K562 (cell line): ENCODE data around the gene PVALEF. TPM values are rescaled to one million over a fixed set of nuclear protein-coding genes. Genes with fewer than 3 reads are reported as not detected.

Experiments
- ATAC-seq: fragments of 200-7000 bp; cut with Tn5 transposase; 3 replicates; pipeline ENCODE4 v1.9.1; 2020; ENCODE audit warnings: moderate library complexity
- BruUV-seq: library from RNA; stranded (reverse); fragments of 400-500 nt; replicated peaks from 2 replicates; lab custom pipeline; 2021; lab: Mats Ljungman, UMichigan
- CTCF ChIA-PET: fragments of 300-600 bp; formaldehyde crosslinking; extraction: SDS; loops from one replicate; lab custom pipeline; 2021; ENCODE audit warnings: low intra/inter-chr PET ratio; lab: Yijun Ruan, JAX
- POLR2A ChIA-PET: fragments of 300-600, 350-650 bp; sonication (Branson Sonifier 250); formaldehyde crosslinking; extraction: SDS; loops from one replicate; lab custom pipeline; 2021; ENCODE audit warnings: antibody characterized with exemption, inconsistent platforms; lab: Yijun Ruan, JAX
- DNase-seq, 4 experiments: peaks; one replicate each; pipeline versions ENCODE4 v3.0.0 to v3.0.0-alpha.2; 2011 to 2018; ENCODE audit warnings: low spot score in 3 of 4, mixed read lengths in 3 of 4; ENCODE audit errors: extremely low read depth in 1 of 4
- FAIRE-seq: peaks from 2 replicates; lab custom pipeline; 2011; peaks lifted over from hg19 to GRCh38; lab: Jason Lieb, UNC
- H2AFZ ChIP-seq: 2 replicates; pipeline ENCODE4 v1.6.0; 2011; ENCODE audit warnings: low read depth, low read length, control low read depth, inconsistent platforms
- H3K27ac ChIP-seq: fragments of 200-600 bp; 3 replicates; pipeline ENCODE4 v1.8.0; 2011; ENCODE audit warnings: low read depth, mild to moderate bottlenecking, control low read depth, inconsistent platforms, low read length, moderate library complexity, mixed read lengths; ENCODE audit errors: extremely low read depth
- H3K27me3 ChIP-seq, 2 experiments: fragments of 300-600 bp in 1 of 2; 2 replicates in 1 of 2; 3 replicates in 1 of 2; pipeline versions ENCODE4 v1.6.0 to v1.8.0; 2011; ENCODE audit warnings: inconsistent platforms in 2 of 2, low read length in 2 of 2, mild to moderate bottlenecking in 1 of 2, mixed read lengths in 1 of 2, moderate library complexity in 1 of 2; ENCODE audit not compliant: control insufficient read depth in 2 of 2, insufficient read depth in 2 of 2
- H3K36me3 ChIP-seq: fragments of 300-600 bp; 3 replicates; pipeline ENCODE4 v1.8.0; 2011; ENCODE audit warnings: mild to moderate bottlenecking, low read length, inconsistent platforms; ENCODE audit not compliant: control insufficient read depth, insufficient read depth
- H3K4me1 ChIP-seq, 2 experiments: fragments of 200-600 bp in 1 of 2; replicated peaks in 1 of 2; 2 replicates in 1 of 2; 3 replicates in 1 of 2; pipeline versions ENCODE4 v1.5.1 to v1.8.0; 2011; ENCODE audit warnings: inconsistent platforms in 2 of 2, low read length in 2 of 2, mild to moderate bottlenecking in 1 of 2, mixed read lengths in 1 of 2, moderate library complexity in 1 of 2; ENCODE audit not compliant: control insufficient read depth in 2 of 2, insufficient read depth in 2 of 2
- H3K4me2 ChIP-seq: 2 replicates; pipeline ENCODE4 v1.6.1; 2011; ENCODE audit warnings: low read length, control low read depth, inconsistent platforms, mixed read lengths; ENCODE audit not compliant: insufficient read depth
- H3K4me3 ChIP-seq: fragments of 200-600 bp; sonication (generic), shearing (Covaris generic); 2 replicates; pipeline ENCODE4 v1.5.1; 2016; ENCODE audit warnings: control low read depth, inconsistent platforms
- H3K79me2 ChIP-seq: fragments of 200-600 bp; 3 replicates; pipeline ENCODE4 v1.8.0; 2011; ENCODE audit warnings: low read length, inconsistent platforms; ENCODE audit not compliant: control insufficient read depth, insufficient read depth
- H3K9ac ChIP-seq, 2 experiments: 2 replicates each; pipeline versions ENCODE4 v1.6.0 to v1.6.1; 2011; ENCODE audit warnings: low read depth in 2 of 2, low read length in 2 of 2, control low read depth in 1 of 2, inconsistent platforms in 1 of 2, mild to moderate bottlenecking in 1 of 2, mixed read lengths in 1 of 2; ENCODE audit not compliant: insufficient read depth in 1 of 2
- H3K9me1 ChIP-seq: one replicate; pipeline ENCODE4 v1.6.0; 2011; ENCODE audit warnings: inconsistent platforms, mild to moderate bottlenecking, low read length, moderate library complexity; ENCODE audit not compliant: control insufficient read depth, insufficient read depth
- H3K9me3 ChIP-seq: replicated peaks from 2 replicates; pipeline ENCODE4 v1.5.1; 2011; ENCODE audit warnings: low read depth, low read length, inconsistent platforms; ENCODE audit not compliant: control insufficient read depth, insufficient read depth
- H4K20me1 ChIP-seq: replicated peaks from 2 replicates; pipeline ENCODE4 v1.6.1; 2011; ENCODE audit warnings: low read length, inconsistent platforms, mixed read lengths; ENCODE audit not compliant: control insufficient read depth, insufficient read depth
- DACH1 ChIP-seq: fragments of 450-650 bp; IDR thresholded peaks from 2 replicates; pipeline ENCODE4 v1.6.1; 2018; ENCODE audit not compliant: partially characterized antibody
- FOSL1 ChIP-seq: fragments of 200-800 bp; sonication (Bioruptor generic); conservative IDR thresholded peaks from 2 replicates; pipeline ENCODE4 v1.6.1; 2016; ENCODE audit warnings: missing genetic modification characterization, missing compliant biosample characterization
- HCFC1 ChIP-seq: IDR thresholded peaks from 2 replicates; pipeline ENCODE4 v1.6.1; 2012; ENCODE audit warnings: low read depth, low read length, improper control_type of control experiment
- HNRNPLL ChIP-seq: fragments of 200-400 bp; formaldehyde crosslinking; IDR thresholded peaks from 2 replicates; pipeline ENCODE4 v1.6.1; 2017; ENCODE audit warnings: low read length, low read depth, mild to moderate bottlenecking; ENCODE audit not compliant: poor library complexity, severe bottlenecking
- NR3C1 ChIP-seq: sonication (generic); formaldehyde crosslinking; IDR thresholded peaks from 2 replicates; pipeline ENCODE4 v1.8.1; 2022; ENCODE audit warnings: missing genetic modification reagents
- RFX5 ChIP-seq: IDR thresholded peaks from 2 replicates; pipeline ENCODE4 v1.6.1; 2011; ENCODE audit warnings: low read depth, mild to moderate bottlenecking, improper control_type of control experiment, low read length
- SMC3 ChIP-seq: conservative IDR thresholded peaks from 2 replicates; pipeline ENCODE4 v1.6.1; 2011; ENCODE audit warnings: low read depth, low read length, improper control_type of control experiment; ENCODE audit not compliant: insufficient read depth
- SNIP1 ChIP-seq: fragments of 450-650 bp; IDR thresholded peaks from 2 replicates; pipeline ENCODE4 v1.7.1; 2017; ENCODE audit warnings: low read depth, mild to moderate bottlenecking
- YY1 ChIP-seq, 3 experiments: IDR thresholded peaks; 2 replicates each; pipeline ENCODE4 v1.6.1; 2011; ENCODE audit warnings: low read length in 2 of 3, mild to moderate bottlenecking in 2 of 3, moderate library complexity in 2 of 3, borderline replicate concordance in 1 of 3, control low read depth in 1 of 3, low read depth in 1 of 3; ENCODE audit not compliant: insufficient read depth in 3 of 3, insufficient replicate concordance in 2 of 3, control insufficient read depth in 1 of 3, insufficient read length in 1 of 3; ENCODE audit errors: extremely low read depth in 1 of 3
- ZEB2 ChIP-seq: fragments of 450-650 bp; IDR thresholded peaks from 2 replicates; pipeline ENCODE4 v1.6.1; 2016
- ZFPM2 ChIP-seq: fragments of 250-450 bp; sonication (Bioruptor Pico); IDR thresholded peaks from 2 replicates; pipeline ENCODE4 v1.5.1; 2022; ENCODE audit warnings: mild to moderate bottlenecking
- ZNF354B ChIP-seq: fragments of 250-450 bp; sonication (Bioruptor Pico); IDR thresholded peaks from 2 replicates; pipeline ENCODE4 v1.4.0; 2020
- ZZZ3 ChIP-seq: fragments of 450-650 bp; IDR thresholded peaks from 2 replicates; pipeline ENCODE4 v1.6.1; 2016; ENCODE audit warnings: antibody characterized with exemption, mild to moderate bottlenecking, moderate library complexity
- WGBS: fragments of 100-300 bp; shearing (Covaris generic); methylation state at CpG from one replicate; pipeline ENCODE4 v1.1.6; 2016; ENCODE audit warnings: low coverage, mixed read lengths; ENCODE audit not compliant: insufficient coverage; ENCODE audit errors: missing lambda C conversion rate; 5-methylcytosine and 5-hydroxymethylcytosine counted together
- in situ Hi-C: fragments of 300-500 bp; cut with MboI; formaldehyde crosslinking; loops from 4 replicates; pipeline ENCODE4 v1.15.0; 2018; ENCODE audit warnings: inconsistent platforms, mixed read lengths
- intact Hi-C: fragments of 100-400 bp; cut with micrococcal nuclease; formaldehyde crosslinking; loops from 2 replicates; pipeline ENCODE4 v1.14.2; 2022
- polyA plus RNA-seq, 8 experiments: library from polyadenylated mRNA; depleted of rRNA in 4 of 8; stranded (reverse) in 5 of 8; unstranded in 3 of 8; fragments of >200 nt; fragmentation: Nextera tagmentation in 2 of 8; fragmentation: Illumina TruSeq in 1 of 8; extraction: Ambion mirVana in 2 of 8; extraction: Trizol in 1 of 8; gene quantifications; 2 replicates each; pipeline versions ENCODE4 v1.2.1 to v1.2.3, GENCODE V29; 2011 to 2014; ENCODE audit warnings: inconsistent platforms in 1 of 8, missing spikeins in 1 of 8
- total RNA-seq, 7 experiments: library from RNA; depleted of rRNA in 6 of 7; stranded (reverse); fragments of >200 nt in 6 of 7; fragmentation: Illumina TruSeq in 2 of 7; extraction: Trizol in 2 of 7; gene quantifications; 2 replicates each; pipeline versions ENCODE4 v1.2.1 to v1.2.3, GENCODE V29; 2011 to 2021; ENCODE audit warnings: low replicate concordance in 1 of 7
- TF ChIP-seq, protein P1 (sequence below): sonication (generic); formaldehyde crosslinking; IDR thresholded peaks from 2 replicates; pipeline ENCODE4 v1.8.0; 2022; ENCODE audit warnings: mild to moderate bottlenecking, missing genetic modification reagents
- TF ChIP-seq, protein P2 (sequence below): sonication (generic); formaldehyde crosslinking; IDR thresholded peaks from 2 replicates; pipeline ENCODE4 v1.9.0; 2022; ENCODE audit warnings: mild to moderate bottlenecking, missing genetic modification reagents
- TF ChIP-seq, protein P3 (sequence below): sonication (generic); formaldehyde crosslinking; IDR thresholded peaks from 2 replicates; pipeline ENCODE4 v1.5.0; 2020; ENCODE audit warnings: missing genetic modification reagents
- TF ChIP-seq, protein P4 (sequence below): IDR thresholded peaks from 3 replicates; pipeline ENCODE4 v1.6.1; 2011; ENCODE audit warnings: borderline replicate concordance, mild to moderate bottlenecking; ENCODE audit not compliant: insufficient read length, insufficient read depth

PVALEF gene
- total and polyA plus RNA-seq, 9 of the 15 experiments (the other 6 are each of a cell fraction or from before 2014, with no cell fraction given), result not detected

DNA sequence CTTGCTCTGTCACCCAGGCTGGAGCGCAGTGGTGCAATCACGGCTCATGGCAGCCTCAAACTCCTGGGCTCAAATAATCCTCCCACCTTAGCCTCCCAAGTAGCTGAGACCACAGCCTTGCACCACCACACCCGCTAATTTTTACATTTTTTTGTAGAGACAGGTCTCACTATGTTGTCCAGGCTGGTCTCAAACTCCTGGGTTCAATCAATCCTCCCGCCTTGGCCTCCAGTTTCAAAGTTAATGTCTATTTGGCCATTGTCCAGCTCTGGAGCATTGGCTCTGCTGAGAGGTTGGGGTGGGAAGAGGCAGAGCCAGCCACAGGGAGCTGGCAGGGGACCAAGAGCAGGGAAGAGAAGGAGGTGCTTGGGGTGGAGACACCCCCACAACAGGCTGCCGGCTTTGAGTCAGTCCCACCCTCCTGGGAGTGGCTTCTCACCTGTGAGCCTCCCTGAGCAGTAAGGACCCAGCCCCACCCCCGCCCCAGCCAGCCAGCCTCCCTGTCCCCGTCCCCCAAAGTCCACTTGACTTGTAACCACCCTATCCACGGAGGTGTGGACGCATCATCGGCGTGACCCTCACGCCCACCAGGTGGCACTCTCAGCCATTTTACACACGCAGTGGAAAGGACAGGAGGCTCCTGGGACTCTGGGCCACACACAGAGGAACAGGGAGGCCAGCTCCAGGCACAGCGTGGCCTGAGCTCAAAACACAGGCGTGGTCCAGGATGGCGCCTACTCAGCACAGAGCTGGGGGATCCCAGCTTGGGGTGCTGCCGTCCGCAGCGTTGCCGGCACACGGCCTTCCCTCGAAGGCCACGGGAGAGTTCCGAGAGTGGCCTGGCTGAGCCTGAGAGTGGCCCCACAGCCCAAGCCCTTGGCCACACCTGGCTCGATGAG, 22.8 kb upstream of the PVALEF start:
- WGBS, result 18% methylated on average over 19 of the region's 25 CpGs
- intact Hi-C loops, result loop anchor here (1.0 to 5.0 kb wide), 3 partner anchors 58 to 99 kb away; no protein-coding TSS in a partner anchor
- Histone ChIP-seq H3K36me3 (no peaks in the 10 kb centered on the region), H3K9ac (peak overlapping the region in 1 of 2 experiments; percentile 83; a peak in 2 of 4 replicates), H3K4me1 (peaks cover 9 to 31% of the 10 kb centered on the region in 2 experiments; a peak in 3 of 5 replicates), H4K20me1 (no peaks in the 10 kb centered on the region), H3K79me2 (no peaks in the 10 kb centered on the region), H3K4me2 (peak overlapping the region; percentile 19; the same call in 1 of the 2 replicates), H3K27me3 (peaks cover 0 to 26% of the 10 kb centered on the region in 2 experiments; a peak in 1 of 5 replicates), H3K9me1 (no peaks in the 10 kb centered on the region), H3K9me3 (peaks cover 2% of the 10 kb centered on the region; the same call in 1 of the 2 replicates), H2AFZ (peak overlapping the region; percentile 89), H3K27ac (no peak overlapping the region), H3K4me3 (no peak overlapping the region)
- in situ Hi-C loops, result loop anchor here (25.0 kb wide), 1 partner anchor 95 kb away; the partner anchor contains the start of genes NDUFAF8 and TEPSIN
- ATAC-seq (peak; percentile 100), DNase-seq (peak; percentile 76 to 91 (median 79)), FAIRE-seq (peak; percentile 94)
- no TSS peak for BruUV-seq
- ChIA-PET POLR2A (interaction anchor here (0.8 to 2.8 kb wide), 3 partner anchors 11 to 51 kb away, joined by 3 to 15 read pairs (median 3); no protein-coding TSS in a partner anchor), CTCF (interaction anchor here (0.6 to 2.4 kb wide), 4 partner anchors 60 to 99 kb away, joined by 3 to 17 read pairs (median 6); no protein-coding TSS in a partner anchor)
- TF ChIP-seq FOSL1 (tag) (no peak), SNIP1 (no peak), HNRNPLL (no peak), ZFPM2 (CRISPR knock-in tag) (no peak), ZNF354B (CRISPR knock-in tag) (no peak), YY1 (IDR thresholded peaks at IDR 0.05; ENCODE audit: borderline replicate concordance in 1 of 3, control insufficient read depth in 1 of 3, extremely low read depth in 1 of 3, insufficient read depth in 3 of 3, insufficient read length in 1 of 3, insufficient replicate concordance in 2 of 3, low read depth in 1 of 3, low read length in 2 of 3) (peak in 1 of 3 experiments; percentile 10), SMC3 (peak; percentile 90), DACH1 (no peak), ZEB2 (no peak), RFX5 (no peak), ZZZ3 (no peak), HCFC1 (no peak), NR3C1 (CRISPR knock-in tag) (no peak)
- TF ChIP-seq, protein P1, sequence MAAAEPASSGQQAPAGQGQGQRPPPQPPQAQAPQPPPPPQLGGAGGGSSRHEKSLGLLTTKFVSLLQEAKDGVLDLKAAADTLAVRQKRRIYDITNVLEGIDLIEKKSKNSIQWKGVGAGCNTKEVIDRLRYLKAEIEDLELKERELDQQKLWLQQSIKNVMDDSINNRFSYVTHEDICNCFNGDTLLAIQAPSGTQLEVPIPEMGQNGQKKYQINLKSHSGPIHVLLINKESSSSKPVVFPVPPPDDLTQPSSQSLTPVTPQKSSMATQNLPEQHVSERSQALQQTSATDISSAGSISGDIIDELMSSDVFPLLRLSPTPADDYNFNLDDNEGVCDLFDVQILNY, result no peak
- TF ChIP-seq, protein P2, sequence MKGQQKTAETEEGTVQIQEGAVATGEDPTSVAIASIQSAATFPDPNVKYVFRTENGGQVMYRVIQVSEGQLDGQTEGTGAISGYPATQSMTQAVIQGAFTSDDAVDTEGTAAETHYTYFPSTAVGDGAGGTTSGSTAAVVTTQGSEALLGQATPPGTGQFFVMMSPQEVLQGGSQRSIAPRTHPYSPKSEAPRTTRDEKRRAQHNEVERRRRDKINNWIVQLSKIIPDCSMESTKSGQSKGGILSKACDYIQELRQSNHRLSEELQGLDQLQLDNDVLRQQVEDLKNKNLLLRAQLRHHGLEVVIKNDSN (CRISPR knock-in tag), result no peak; the same call in 1 of the 2 replicates
- TF ChIP-seq, protein P3, sequence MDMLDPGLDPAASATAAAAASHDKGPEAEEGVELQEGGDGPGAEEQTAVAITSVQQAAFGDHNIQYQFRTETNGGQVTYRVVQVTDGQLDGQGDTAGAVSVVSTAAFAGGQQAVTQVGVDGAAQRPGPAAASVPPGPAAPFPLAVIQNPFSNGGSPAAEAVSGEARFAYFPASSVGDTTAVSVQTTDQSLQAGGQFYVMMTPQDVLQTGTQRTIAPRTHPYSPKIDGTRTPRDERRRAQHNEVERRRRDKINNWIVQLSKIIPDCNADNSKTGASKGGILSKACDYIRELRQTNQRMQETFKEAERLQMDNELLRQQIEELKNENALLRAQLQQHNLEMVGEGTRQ (CRISPR knock-in tag), result no peak
- TF ChIP-seq, protein P4, sequence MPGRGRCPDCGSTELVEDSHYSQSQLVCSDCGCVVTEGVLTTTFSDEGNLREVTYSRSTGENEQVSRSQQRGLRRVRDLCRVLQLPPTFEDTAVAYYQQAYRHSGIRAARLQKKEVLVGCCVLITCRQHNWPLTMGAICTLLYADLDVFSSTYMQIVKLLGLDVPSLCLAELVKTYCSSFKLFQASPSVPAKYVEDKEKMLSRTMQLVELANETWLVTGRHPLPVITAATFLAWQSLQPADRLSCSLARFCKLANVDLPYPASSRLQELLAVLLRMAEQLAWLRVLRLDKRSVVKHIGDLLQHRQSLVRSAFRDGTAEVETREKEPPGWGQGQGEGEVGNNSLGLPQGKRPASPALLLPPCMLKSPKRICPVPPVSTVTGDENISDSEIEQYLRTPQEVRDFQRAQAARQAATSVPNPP, result no peak
